T-helper 1 cell treated with Interleukin-12 subunit alpha and Interleukin-12 subunit beta and Interleukin-4 antibody, amounts not matched to agents 30 ng/mL and 1 ng/mL, for 36 hours (primary cell): ENCODE results near the gene TRIM66. TPM values are rescaled to one million over a fixed set of nuclear protein-coding genes. Genes with fewer than 3 reads are reported as not detected.

ENCODE experiments used
- intact Hi-C: fragments of 100-400 bp; cut with micrococcal nuclease; formaldehyde crosslinking; loops from one replicate; pipeline ENCODE4 v1.15.1; 2024
- total RNA-seq: library from RNA; stranded (reverse); gene quantifications from 2 replicates; pipeline ENCODE4 v1.2.3, GENCODE V29; 2022

TRIM66 gene
- total RNA-seq, 1 donor from 2014 or later = 10.7 TPM

- intact Hi-C loops = no loop called here
Observed at GRCh38 chr11:8577791-8578581, 104.5 kb downstream of the TRIM66 start.

- intact Hi-C loops = no loop called here
Observed at GRCh38 chr11:8574798-8575197, 107.7 kb downstream of the TRIM66 start.

GRCh38 chr11:8573777-8574176 is 108.7 kb downstream of the TRIM66 start:
- intact Hi-C loops = no loop called here

GRCh38 chr11:8567602-8568198 is 114.8 kb downstream of the TRIM66 start:
- intact Hi-C loops = loop anchor here (2.0 to 10.0 kb wide), 4 partner anchors 229 to 533 kb away; no protein-coding TSS in a partner anchor

- intact Hi-C loops = loop anchor here (1.0 to 10.0 kb wide), 8 partner anchors 228 to 532 kb away; no protein-coding TSS in a partner anchor
Observed at GRCh38 chr11:8566613-8567210, 115.8 kb downstream of the TRIM66 start.

- intact Hi-C loops = loop anchor here (10.0 kb wide), 2 partner anchors 390 to 530 kb away; no protein-coding TSS in a partner anchor
Observed at GRCh38 chr11:8564526-8564925, 117.9 kb downstream of the TRIM66 start.

Other genes starting within 250 kb of the TRIM66 start
- gene STK33, start 88.4 kb downstream of the TRIM66 start, total RNA-seq = 0.66 and 1.4 TPM in 2 replicates
- gene RPL27A, start 127 bp upstream of the TRIM66 start, total RNA-seq = 629 and 638 TPM in 2 replicates
- gene AKIP1, start 228.5 kb upstream of the TRIM66 start, total RNA-seq = 21.0 and 21.4 TPM in 2 replicates